Measurements from ENCODE around the gene UBE2E3. TPM values are rescaled to one million over a fixed set of nuclear protein-coding genes. Genes with fewer than 3 reads are reported as not detected.

UBE2E3 gene
- total RNA-seq, 2 donors from 2014 or later: 35.5 to 36.2 TPM

GRCh38 chr2:180966378-180966777, 14.0 kb upstream of the UBE2E3 start:
- ATAC-seq (no peak), DNase-seq (ENCODE audit: low spot score in 2 of 2) (no peak)
- H3K36me3 Mint-ChIP-seq: no peaks in the 10 kb centered on the region
- no peak overlapping the region for H3K27ac Mint-ChIP-seq
- no peaks in the 10 kb centered on the region for H3K9me3 Mint-ChIP-seq

GRCh38 chr2:180969124-180969523, 11.3 kb upstream of the UBE2E3 start:
- DNase-seq (ENCODE audit: low spot score in 2 of 2): no peak

GRCh38 chr2:180970016-180970415, 10.4 kb upstream of the UBE2E3 start:
- no peak for DNase-seq (ENCODE audit: low spot score in 2 of 2)

More at GRCh38 chr2:180969124-180969523, 11.3 kb upstream of the UBE2E3 start:
- Mint-ChIP-seq H3K9me3 (no peaks in the 10 kb centered on the region), H3K27ac (no peak overlapping the region), H3K36me3 (no peaks in the 10 kb centered on the region)
- no peak for ATAC-seq

GRCh38 chr2:180971811-180972210, 8.6 kb upstream of the UBE2E3 start:
- no peaks in the 10 kb centered on the region for H3K36me3 Mint-ChIP-seq
- no peak overlapping the region for H3K27ac Mint-ChIP-seq
- H3K9me3 Mint-ChIP-seq: no peaks in the 10 kb centered on the region
- ATAC-seq: no peak
- no peak for DNase-seq (ENCODE audit: low spot score in 2 of 2)

More at GRCh38 chr2:180970016-180970415, 10.4 kb upstream of the UBE2E3 start:
- no peaks in the 10 kb centered on the region for H3K9me3 Mint-ChIP-seq
- no peaks in the 10 kb centered on the region for H3K36me3 Mint-ChIP-seq
- H3K27ac Mint-ChIP-seq: no peak overlapping the region
- peak in 1 of 2 donors; percentile 11 for ATAC-seq

- no peak overlapping the region for H3K27ac Mint-ChIP-seq
- no peaks in the 10 kb centered on the region for H3K9me3 Mint-ChIP-seq
- DNase-seq (ENCODE audit: low spot score in 2 of 2) (no peak), ATAC-seq (no peak)
- H3K36me3 Mint-ChIP-seq: no peaks in the 10 kb centered on the region
These were observed 4.8 kb upstream of the UBE2E3 start for GRCh38 chr2:180975585-180975984.

- no peak for DNase-seq (ENCODE audit: low spot score in 2 of 2)
- H3K9me3 Mint-ChIP-seq: no peaks in the 10 kb centered on the region
- peaks cover 0 to 17% of the 10 kb centered on the region in 2 donors for H3K36me3 Mint-ChIP-seq
These were observed 1.3 kb upstream of the UBE2E3 start for GRCh38 chr2:180978903-180979748.

GRCh38 chr2:180979749-180980105, 678 bp upstream of the UBE2E3 start:
- Mint-ChIP-seq H3K36me3 (peaks cover 0 to 18% of the 10 kb centered on the region in 2 donors), H3K27ac (peak overlapping the region; percentile 20 to 76), H3K9me3 (no peaks in the 10 kb centered on the region)
- ATAC-seq (no peak), DNase-seq (ENCODE audit: low spot score in 2 of 2) (no peak)

More at GRCh38 chr2:180978903-180979748, 1.3 kb upstream of the UBE2E3 start:
- no peak for ATAC-seq
- H3K27ac Mint-ChIP-seq: peak overlapping the region; percentile 20 to 76

GRCh38 chr2:180980943-180981911, 822 bp downstream of the UBE2E3 start:
- no peaks in the 10 kb centered on the region for H3K9me3 Mint-ChIP-seq
- DNase-seq (ENCODE audit: low spot score in 2 of 2) (peak; percentile 21 to 54), ATAC-seq (peak; percentile 19 to 30)
- peak overlapping the region; percentile 96 to 99 for H3K27ac Mint-ChIP-seq
- peaks cover 0 to 18% of the 10 kb centered on the region in 2 donors for H3K36me3 Mint-ChIP-seq

GRCh38 chr2:180983468-180984242, 3.2 kb downstream of the UBE2E3 start:
- DNase-seq (ENCODE audit: low spot score in 2 of 2) (no peak), ATAC-seq (no peak)
- Mint-ChIP-seq H3K36me3 (peaks cover 0 to 18% of the 10 kb centered on the region in 2 donors), H3K9me3 (no peaks in the 10 kb centered on the region), H3K27ac (no peak overlapping the region)

- no peaks in the 10 kb centered on the region for H3K9me3 Mint-ChIP-seq
- DNase-seq (ENCODE audit: low spot score in 2 of 2) (no peak), ATAC-seq (peak in 1 of 2 donors; percentile 46)
- peaks cover 0 to 17% of the 10 kb centered on the region in 2 donors for H3K36me3 Mint-ChIP-seq
- H3K27ac Mint-ChIP-seq: no peak overlapping the region
These were observed 5.5 kb downstream of the UBE2E3 start for GRCh38 chr2:180985771-180986395.

GRCh38 chr2:180987146-180987545, 6.7 kb downstream of the UBE2E3 start:
- DNase-seq (ENCODE audit: low spot score in 2 of 2): no peak
- no peak for ATAC-seq
- Mint-ChIP-seq H3K9me3 (no peaks in the 10 kb centered on the region), H3K36me3 (peaks cover 5 to 8% of the 10 kb centered on the region in 2 donors), H3K27ac (no peak overlapping the region)

- no peak for DNase-seq (ENCODE audit: low spot score in 2 of 2)
- H3K9me3 Mint-ChIP-seq: no peaks in the 10 kb centered on the region
- no peak overlapping the region for H3K27ac Mint-ChIP-seq
- H3K36me3 Mint-ChIP-seq: peaks cover 0 to 13% of the 10 kb centered on the region in 2 donors
- peak in 1 of 2 donors; percentile 46 for ATAC-seq
These were observed 9.9 kb downstream of the UBE2E3 start for GRCh38 chr2:180990337-180990736.

- H3K36me3 Mint-ChIP-seq: peaks cover 0 to 13% of the 10 kb centered on the region in 2 donors
- H3K27ac Mint-ChIP-seq: no peak overlapping the region
- H3K9me3 Mint-ChIP-seq: no peaks in the 10 kb centered on the region
- no peak for DNase-seq (ENCODE audit: low spot score in 2 of 2)
- ATAC-seq: peak in 1 of 2 donors; percentile 59
These were observed 10.4 kb downstream of the UBE2E3 start for GRCh38 chr2:180990794-180991193.

- DNase-seq (ENCODE audit: low spot score in 2 of 2) (no peak), ATAC-seq (no peak)
- Mint-ChIP-seq H3K9me3 (no peaks in the 10 kb centered on the region), H3K36me3 (peaks cover 0 to 13% of the 10 kb centered on the region in 2 donors), H3K27ac (no peak overlapping the region)
These were observed 11.0 kb downstream of the UBE2E3 start for GRCh38 chr2:180991361-180991760.

- ATAC-seq (no peak), DNase-seq (ENCODE audit: low spot score in 2 of 2) (no peak)
- Mint-ChIP-seq H3K36me3 (peaks cover 0 to 13% of the 10 kb centered on the region in 2 donors), H3K9me3 (no peaks in the 10 kb centered on the region), H3K27ac (no peak overlapping the region)
These were observed 11.4 kb downstream of the UBE2E3 start for GRCh38 chr2:180991820-180992219.

- DNase-seq (ENCODE audit: low spot score in 2 of 2) (no peak), ATAC-seq (no peak)
- no peak overlapping the region for H3K27ac Mint-ChIP-seq
- H3K9me3 Mint-ChIP-seq: no peaks in the 10 kb centered on the region
- peaks cover 0 to 15% of the 10 kb centered on the region in 2 donors for H3K36me3 Mint-ChIP-seq
These were observed 12.6 kb downstream of the UBE2E3 start for GRCh38 chr2:180992994-180993393.

Data from activated naive CD4-positive, alpha-beta T cell treated with anti-CD3 and anti-CD28 coated beads, Interleukin-2, amount 50 U/mL, for 72 hours (primary cell).